ENCODE results near the gene GRM7. TPM values are rescaled to one million over a fixed set of nuclear protein-coding genes. Genes with fewer than 3 reads are reported as not detected.
A peak's percentile ranks its signal among the peaks of the same experiment; 100 is the strongest.

Gene GRM7
- total RNA-seq, 2 donors from 2014 or later: 0.96 to 1.5 TPM

GRCh38 chr3:7082244-7082643 is 221.3 kb downstream of the GRM7 start:
- no peak for TF ChIP-seq POLR2A (IDR thresholded peaks at IDR 0.05)
- TF ChIP-seq CTCF (IDR thresholded peaks at IDR 0.05): no peak
- TF ChIP-seq POLR2AphosphoS5 (IDR thresholded peaks at IDR 0.05): no peak
- intact Hi-C loops (cut with DNase I): no loop called here

GRCh38 chr3:7086417-7086816 is 225.5 kb downstream of the GRM7 start:
- H3K36me3 ChIP-seq: no peaks in the 10 kb centered on the region
- no peak overlapping the region for H3K27ac ChIP-seq
- intact Hi-C loops (cut with DNase I): no loop called here
- no peak for DNase-seq (ENCODE audit: low spot score)
- no peak for TF ChIP-seq POLR2A (IDR thresholded peaks at IDR 0.05)
- TF ChIP-seq CTCF (IDR thresholded peaks at IDR 0.05): no peak
- TF ChIP-seq POLR2AphosphoS5 (IDR thresholded peaks at IDR 0.05): no peak
- no peaks in the 10 kb centered on the region for H3K9me3 ChIP-seq
- WGBS: 63% methylated on average over 2 of the region's 2 CpGs
- no peaks in the 10 kb centered on the region for H3K4me1 ChIP-seq (replicated peaks)
- no peaks in the 10 kb centered on the region for H3K27me3 ChIP-seq (replicated peaks; ENCODE audit: insufficient read depth)
- no peak overlapping the region for H3K4me3 ChIP-seq

More at GRCh38 chr3:7082244-7082643, 221.3 kb downstream of the GRM7 start:
- no peak for DNase-seq (ENCODE audit: low spot score)
- 93% methylated on average over 3 of the region's 3 CpGs for WGBS
- no peaks in the 10 kb centered on the region for H3K36me3 ChIP-seq
- no peak overlapping the region for H3K4me3 ChIP-seq
- H3K27ac ChIP-seq: no peak overlapping the region
- no peaks in the 10 kb centered on the region for H3K27me3 ChIP-seq (replicated peaks; ENCODE audit: insufficient read depth)
- no peaks in the 10 kb centered on the region for H3K9me3 ChIP-seq
- H3K4me1 ChIP-seq (replicated peaks): no peaks in the 10 kb centered on the region

- Histone ChIP-seq H3K9me3 (no peaks in the 10 kb centered on the region), H3K4me1 (replicated peaks) (no peaks in the 10 kb centered on the region), H3K27me3 (replicated peaks; ENCODE audit: insufficient read depth) (no peaks in the 10 kb centered on the region), H3K36me3 (no peaks in the 10 kb centered on the region), H3K27ac (no peak overlapping the region), H3K4me3 (no peak overlapping the region)
- intact Hi-C loops (cut with DNase I): no loop called here
- no peak for DNase-seq (ENCODE audit: low spot score)
- TF ChIP-seq POLR2A (IDR thresholded peaks at IDR 0.05): no peak
- TF ChIP-seq POLR2AphosphoS5 (IDR thresholded peaks at IDR 0.05): no peak
- TF ChIP-seq CTCF (IDR thresholded peaks at IDR 0.05): no peak
- 23% methylated on average over 1 of the region's 1 CpG for WGBS
Measured at GRCh38 chr3:7095116-7095515, 234.2 kb downstream of the GRM7 start.

GRCh38 chr3:7100136-7100535 is 239.2 kb downstream of the GRM7 start:
- Histone ChIP-seq H3K4me3 (no peak overlapping the region), H3K27ac (no peak overlapping the region), H3K9me3 (no peaks in the 10 kb centered on the region), H3K4me1 (replicated peaks) (no peaks in the 10 kb centered on the region), H3K36me3 (no peaks in the 10 kb centered on the region), H3K27me3 (replicated peaks; ENCODE audit: insufficient read depth) (no peaks in the 10 kb centered on the region)
- intact Hi-C loops (cut with DNase I): no loop called here
- 44% methylated on average over 1 of the region's 1 CpG for WGBS
- TF ChIP-seq CTCF (IDR thresholded peaks at IDR 0.05) (no peak), POLR2A (IDR thresholded peaks at IDR 0.05) (no peak), POLR2AphosphoS5 (IDR thresholded peaks at IDR 0.05) (no peak)
- DNase-seq (ENCODE audit: low spot score): no peak

GRCh38 chr3:7106635-7107034 is 245.7 kb downstream of the GRM7 start:
- Histone ChIP-seq H3K27ac (peak overlapping the region in 1 of 2 donors; percentile 50), H3K4me3 (no peak overlapping the region), H3K27me3 (replicated peaks; ENCODE audit: insufficient read depth) (no peaks in the 10 kb centered on the region), H3K36me3 (no peaks in the 10 kb centered on the region), H3K9me3 (no peaks in the 10 kb centered on the region), H3K4me1 (replicated peaks) (no peaks in the 10 kb centered on the region)
- peak; percentile 42 for DNase-seq (ENCODE audit: low spot score)
- 48% methylated on average over 1 of the region's 1 CpG for WGBS
- intact Hi-C loops (cut with DNase I): no loop called here
- TF ChIP-seq CTCF (IDR thresholded peaks at IDR 0.05): no peak
- TF ChIP-seq POLR2AphosphoS5 (IDR thresholded peaks at IDR 0.05): peak; percentile 55
